ENCODE results near the gene COX14. TPM values are rescaled to one million over a fixed set of nuclear protein-coding genes. Genes with fewer than 3 reads are reported as not detected.
A peak's percentile ranks its signal among the peaks of the same experiment; 100 is the strongest.

Gene COX14
- polyA plus RNA-seq, 1 donor = 39.0 TPM

DNA sequence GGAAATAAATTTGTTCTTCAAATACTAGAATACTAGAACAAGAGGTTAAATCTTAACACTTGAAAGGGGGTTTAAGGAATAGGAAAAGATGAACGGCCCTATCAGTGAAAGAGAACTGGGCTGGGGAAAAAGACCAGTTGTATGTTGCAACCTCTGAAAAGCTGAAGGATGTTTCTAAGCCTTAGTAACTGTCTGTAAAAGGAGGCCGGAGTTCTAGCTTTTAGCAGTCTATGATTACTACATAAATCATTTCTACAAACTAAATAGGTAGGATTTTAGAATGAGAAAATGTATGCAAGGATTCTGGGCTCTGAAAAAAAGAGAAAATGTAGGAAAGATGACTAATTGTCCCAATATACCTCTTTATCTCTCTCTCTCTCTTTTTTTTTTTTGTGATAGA, 50.2 kb downstream of the COX14 start:
- no peak for DNase-seq

DNA sequence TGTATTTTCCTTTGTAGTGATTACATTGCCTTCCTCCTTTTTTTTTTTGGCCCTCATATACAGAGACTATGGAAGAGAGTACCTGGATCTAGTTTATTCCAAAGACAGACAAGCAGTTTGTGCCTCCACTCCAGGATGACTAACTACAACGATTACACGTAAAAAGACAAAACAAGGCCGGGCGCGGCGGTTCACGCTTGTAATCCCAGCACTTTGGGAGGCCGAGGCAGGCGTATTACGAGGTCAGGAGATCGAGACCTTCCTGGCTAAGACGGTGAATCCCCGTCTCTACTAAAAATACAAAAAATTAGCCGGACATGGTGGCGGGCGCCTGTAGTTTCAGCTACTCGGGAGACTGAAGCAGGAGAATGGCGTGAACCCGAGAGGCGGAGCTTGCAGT, 52.9 kb downstream of the COX14 start:
- no peak for DNase-seq

DNA sequence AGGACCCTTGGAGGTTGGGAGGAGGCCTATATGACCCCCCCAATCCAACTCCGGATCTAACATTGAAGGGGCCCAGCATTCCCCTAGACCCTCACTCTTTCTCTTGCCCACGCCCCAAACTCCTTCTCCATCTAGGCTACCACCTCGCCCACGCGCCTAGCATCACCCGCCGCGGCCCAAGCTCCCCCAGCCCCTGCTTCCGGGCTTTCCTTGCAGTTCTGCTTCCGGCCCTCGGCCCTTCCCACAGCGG, 54.7 kb downstream of the COX14 start:
- no peak for DNase-seq

DNA sequence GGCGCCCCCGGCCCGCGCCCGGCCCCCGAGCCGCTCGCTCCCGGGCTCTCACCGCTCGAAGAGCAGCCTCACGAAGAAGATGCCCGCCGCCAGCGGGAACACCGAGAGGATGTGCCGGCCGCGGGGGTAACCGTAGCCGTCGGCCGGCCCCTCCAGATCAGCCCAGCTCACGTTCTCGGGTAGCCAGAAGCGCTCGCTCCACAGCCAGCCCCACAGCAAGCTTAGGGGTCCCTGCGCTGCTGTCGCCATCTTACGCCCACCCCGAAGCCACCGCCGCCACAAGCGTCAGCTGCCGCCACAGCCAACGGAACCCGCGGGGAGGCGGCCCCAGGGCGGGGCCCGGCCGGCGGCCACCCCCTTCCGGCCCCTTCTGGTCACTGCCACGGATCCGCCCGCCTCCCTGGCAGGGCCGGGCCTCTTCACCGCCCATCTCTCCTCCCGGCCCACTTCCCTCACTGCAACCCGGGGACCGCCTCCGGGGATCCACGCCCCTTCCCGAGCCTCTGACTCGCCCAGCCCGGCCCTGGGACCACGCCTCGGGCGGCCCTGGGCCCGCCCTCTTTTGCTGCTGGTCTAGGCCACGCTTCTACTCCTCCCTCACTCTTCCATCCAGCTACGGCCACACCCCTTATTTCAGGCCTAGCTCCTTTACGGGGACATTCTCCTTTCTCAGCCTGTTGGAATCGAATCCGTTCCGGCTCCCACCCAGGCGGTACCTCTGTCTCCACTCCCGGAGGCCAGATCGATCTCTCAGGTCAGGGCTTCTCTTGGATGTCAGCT, 55.2 kb downstream of the COX14 start, which contains the start of gene CERS5:
TSS of gene CERS5 (minus strand) at position 321 of the 780 bp plus-strand sequence. CDS start at position 249, 72 bp downstream.
- peak; percentile 100 for DNase-seq

Other genes with a start within 250 kb of the COX14 start
- 10.3 TPM for gene FAIM2, start 208.3 kb upstream of the COX14 start, polyA plus RNA-seq (ENCODE audit: insufficient read length)
- gene AQP2, start 161.5 kb upstream of the COX14 start, polyA plus RNA-seq (ENCODE audit: insufficient read length) = not detected
- 0.22 TPM for gene AQP5, start 150.4 kb upstream of the COX14 start, polyA plus RNA-seq (ENCODE audit: insufficient read length)
- gene AQP6, start 139.3 kb upstream of the COX14 start, polyA plus RNA-seq (ENCODE audit: insufficient read length) = 0.09 TPM
- gene RACGAP1, start 86.7 kb upstream of the COX14 start, polyA plus RNA-seq (ENCODE audit: insufficient read length) = 22.4 TPM
- gene ASIC1, start 54.6 kb upstream of the COX14 start, polyA plus RNA-seq (ENCODE audit: insufficient read length) = 9.5 TPM
- gene SMARCD1, start 26.9 kb upstream of the COX14 start, polyA plus RNA-seq (ENCODE audit: insufficient read length) = 60.4 TPM
- gene GPD1, start 8.2 kb upstream of the COX14 start, polyA plus RNA-seq (ENCODE audit: insufficient read length) = 81.1 TPM
- gene CERS5, start 55.1 kb downstream of the COX14 start, polyA plus RNA-seq (ENCODE audit: insufficient read length) = 49.0 TPM
- 123 TPM for gene LIMA1, start 171.3 kb downstream of the COX14 start, polyA plus RNA-seq (ENCODE audit: insufficient read length)